Measurements from ENCODE around the gene COQ10A. TPM values are rescaled to one million over a fixed set of nuclear protein-coding genes. Genes with fewer than 3 reads are reported as not detected.

Gene COQ10A
- total and polyA plus RNA-seq, 9 of the 15 experiments (the other 6 are each of a cell fraction or from before 2014, with no cell fraction given), result 3.1 to 26.4 (median 12.7) TPM

- TF ChIP-seq ZNF609 (CRISPR knock-in tag; IDR thresholded peaks at IDR 0.05; ENCODE audit: borderline replicate concordance), result no peak
- no peak for TF ChIP-seq SIRT6 (IDR thresholded peaks at IDR 0.05; ENCODE audit: low read depth, low read length)
- no peak for TF ChIP-seq RBM14 (IDR thresholded peaks at IDR 0.05; ENCODE audit: borderline replicate concordance, insufficient read depth, low read depth, low read length)
- no peak for TF ChIP-seq POLR2H (tag; IDR thresholded peaks at IDR 0.05; ENCODE audit: low read depth)
- no peak for TF ChIP-seq ZNF274 (IDR thresholded peaks at IDR 0.05; ENCODE audit: borderline replicate concordance, low read depth, low read length)
- TF ChIP-seq RBM17 (IDR thresholded peaks at IDR 0.05; ENCODE audit: borderline replicate concordance, low read depth, low read length), result no peak
- no peak for TF ChIP-seq NR3C1 (CRISPR knock-in tag; IDR thresholded peaks at IDR 0.05)
- no peak for TF ChIP-seq LARP7 (IDR thresholded peaks at IDR 0.05)
- no peak for TF ChIP-seq ZNF175 (CRISPR knock-in tag; IDR thresholded peaks at IDR 0.05; ENCODE audit: low read depth)
- TF ChIP-seq NONO (IDR thresholded peaks at IDR 0.05; ENCODE audit: low read depth in 2 of 2, low read length in 1 of 2), result no peak
- TF ChIP-seq ZNF592 (IDR thresholded peaks at IDR 0.05), result 0 out of 2 replicates have a peak, but pooled peaks have one; percentile 8
- TF ChIP-seq ZNF134 (CRISPR knock-in tag; conservative IDR thresholded peaks at IDR 0.05), result no peak
- TF ChIP-seq NCOA1 (IDR thresholded peaks at IDR 0.05; ENCODE audit: low read depth), result peak; percentile 40; the same call in 1 of the 2 replicates
- TF ChIP-seq MAX (CRISPR knock-in tag; IDR thresholded peaks at IDR 0.05), result no peak; the same call in 1 of the 2 replicates
- no peak for TF ChIP-seq HMG20B (CRISPR knock-in tag; IDR thresholded peaks at IDR 0.05)
- no peak for TF ChIP-seq CREB5 (CRISPR knock-in tag; IDR thresholded peaks at IDR 0.05)
Measured at GRCh38 chr12:56267443-56268071, 815 bp downstream of the COQ10A start (continued).

All from K562 (cell line).